Measurements from ENCODE around the gene SPRED3.

SPRED3 gene

DNA sequence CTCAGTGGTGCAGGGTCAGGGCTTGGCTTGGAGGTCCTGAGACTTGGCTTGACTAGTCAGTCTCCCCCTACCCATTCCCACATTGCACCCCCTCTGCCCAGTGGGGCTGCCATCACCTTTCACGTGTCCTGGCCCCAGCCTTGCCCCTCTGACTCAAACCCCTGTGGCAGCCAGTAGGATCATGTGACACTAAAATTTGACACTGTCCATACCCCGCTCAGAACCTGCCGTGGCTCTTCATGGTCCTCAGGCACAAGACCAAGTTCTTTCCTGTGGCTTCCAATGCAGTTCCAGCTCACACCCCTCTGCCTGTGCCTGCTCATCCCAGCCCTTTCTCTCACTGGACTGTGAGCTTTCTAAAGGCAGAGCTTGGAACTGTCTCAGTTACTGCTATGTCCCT, 11.9 kb upstream of the SPRED3 start:
- peak overlapping the region; percentile 93 for H3K4me2 ChIP-seq (ENCODE audit: insufficient read depth, low read length)
- H4K20me1 ChIP-seq (ENCODE audit: insufficient read depth, low read length): peaks cover 41% of the 10 kb centered on the region

DNA sequence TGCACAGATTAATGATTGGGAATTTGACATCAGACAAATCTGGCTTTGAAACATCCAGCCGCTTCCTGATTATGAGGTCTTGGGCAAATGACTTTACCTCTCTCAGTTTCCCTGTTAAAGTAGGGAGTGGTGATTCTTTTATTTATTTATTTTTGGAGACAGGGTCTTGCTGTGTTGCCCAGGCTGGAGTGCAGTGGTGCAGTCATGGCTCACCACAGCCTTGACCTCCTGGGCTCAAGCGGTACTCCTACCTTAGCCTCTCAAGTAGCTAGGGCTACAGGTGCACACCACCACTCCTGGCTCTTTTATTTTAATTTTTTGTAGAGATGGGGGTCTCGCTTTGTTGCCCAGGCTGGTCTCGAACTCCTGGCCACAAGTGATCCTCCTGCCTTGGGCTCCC, 11.4 kb upstream of the SPRED3 start:
- H3K9me3 ChIP-seq (ENCODE audit: insufficient read depth, low read length, severe bottlenecking): no peaks in the 10 kb centered on the region
- H3K9ac ChIP-seq (ENCODE audit: low read depth, low read length): 0 out of 2 replicates have a peak overlapping the region, but pooled peaks have one; percentile 91
- DNase-seq: no peak
- no peak overlapping the region for H2AFZ ChIP-seq (ENCODE audit: low read depth, low read length)
- TF ChIP-seq, protein P1, sequence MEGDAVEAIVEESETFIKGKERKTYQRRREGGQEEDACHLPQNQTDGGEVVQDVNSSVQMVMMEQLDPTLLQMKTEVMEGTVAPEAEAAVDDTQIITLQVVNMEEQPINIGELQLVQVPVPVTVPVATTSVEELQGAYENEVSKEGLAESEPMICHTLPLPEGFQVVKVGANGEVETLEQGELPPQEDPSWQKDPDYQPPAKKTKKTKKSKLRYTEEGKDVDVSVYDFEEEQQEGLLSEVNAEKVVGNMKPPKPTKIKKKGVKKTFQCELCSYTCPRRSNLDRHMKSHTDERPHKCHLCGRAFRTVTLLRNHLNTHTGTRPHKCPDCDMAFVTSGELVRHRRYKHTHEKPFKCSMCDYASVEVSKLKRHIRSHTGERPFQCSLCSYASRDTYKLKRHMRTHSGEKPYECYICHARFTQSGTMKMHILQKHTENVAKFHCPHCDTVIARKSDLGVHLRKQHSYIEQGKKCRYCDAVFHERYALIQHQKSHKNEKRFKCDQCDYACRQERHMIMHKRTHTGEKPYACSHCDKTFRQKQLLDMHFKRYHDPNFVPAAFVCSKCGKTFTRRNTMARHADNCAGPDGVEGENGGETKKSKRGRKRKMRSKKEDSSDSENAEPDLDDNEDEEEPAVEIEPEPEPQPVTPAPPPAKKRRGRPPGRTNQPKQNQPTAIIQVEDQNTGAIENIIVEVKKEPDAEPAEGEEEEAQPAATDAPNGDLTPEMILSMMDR (IDR thresholded peaks at IDR 0.05; ENCODE audit: borderline replicate concordance, extremely low read depth, low read length, poor library complexity, severe bottlenecking): no peak
- TF ChIP-seq EZH2 (IDR thresholded peaks at IDR 0.05; ENCODE audit: borderline replicate concordance, low read depth, low read length, severe bottlenecking): no peak
- H3K4me3 ChIP-seq (ENCODE audit: low read depth in 1 of 2, low read length in 2 of 2): 0 out of 4 replicates have a peak overlapping the region, but pooled peaks of 1 of the 2 experiments have one; percentile 91
- no peak for ATAC-seq (ENCODE audit: insufficient read depth, low read depth)
- 0 out of 2 replicates have a peak overlapping the region, but pooled peaks have one; percentile 37 for H3K27ac ChIP-seq (ENCODE audit: low read length)
- peaks cover 29% of the 10 kb centered on the region for H3K4me1 ChIP-seq (ENCODE audit: insufficient read depth, low read length)
- H3K4me2 ChIP-seq (ENCODE audit: insufficient read depth, low read length): peak overlapping the region; percentile 93; the same call in 1 of the 2 replicates
- peaks cover 44% of the 10 kb centered on the region for H4K20me1 ChIP-seq (ENCODE audit: insufficient read depth, low read length)
- H3K27me3 ChIP-seq (ENCODE audit: insufficient read depth, low read length, poor library complexity): no peaks in the 10 kb centered on the region
- H3K36me3 ChIP-seq (ENCODE audit: insufficient read depth, low read length): peaks cover 61% of the 10 kb centered on the region
- peaks cover 48% of the 10 kb centered on the region for H3K79me2 ChIP-seq (ENCODE audit: insufficient read depth, low read length)

More for the DNA sequence above, 11.9 kb upstream of the SPRED3 start:
- H3K27ac ChIP-seq (ENCODE audit: low read length): peak overlapping the region; percentile 37; the same call in 1 of the 2 replicates
- no peak for DNase-seq
- H3K4me3 ChIP-seq (ENCODE audit: low read depth in 1 of 2, low read length in 2 of 2): peak overlapping the region in 1 of 2 experiments; percentile 91; a peak in 2 of 4 replicates
- TF ChIP-seq, protein P1 (IDR thresholded peaks at IDR 0.05; ENCODE audit: borderline replicate concordance, extremely low read depth, low read length, poor library complexity, severe bottlenecking): no peak
- TF ChIP-seq EZH2 (IDR thresholded peaks at IDR 0.05; ENCODE audit: borderline replicate concordance, low read depth, low read length, severe bottlenecking): no peak
- H3K9ac ChIP-seq (ENCODE audit: low read depth, low read length): peak overlapping the region; percentile 91
- peaks cover 29% of the 10 kb centered on the region for H3K4me1 ChIP-seq (ENCODE audit: insufficient read depth, low read length)
- no peak overlapping the region for H2AFZ ChIP-seq (ENCODE audit: low read depth, low read length)
- peaks cover 57% of the 10 kb centered on the region for H3K36me3 ChIP-seq (ENCODE audit: insufficient read depth, low read length)
- peaks cover 48% of the 10 kb centered on the region for H3K79me2 ChIP-seq (ENCODE audit: insufficient read depth, low read length)
- no peaks in the 10 kb centered on the region for H3K27me3 ChIP-seq (ENCODE audit: insufficient read depth, low read length, poor library complexity)
- ATAC-seq (ENCODE audit: insufficient read depth, low read depth): no peak
- H3K9me3 ChIP-seq (ENCODE audit: insufficient read depth, low read length, severe bottlenecking): no peaks in the 10 kb centered on the region

DNA sequence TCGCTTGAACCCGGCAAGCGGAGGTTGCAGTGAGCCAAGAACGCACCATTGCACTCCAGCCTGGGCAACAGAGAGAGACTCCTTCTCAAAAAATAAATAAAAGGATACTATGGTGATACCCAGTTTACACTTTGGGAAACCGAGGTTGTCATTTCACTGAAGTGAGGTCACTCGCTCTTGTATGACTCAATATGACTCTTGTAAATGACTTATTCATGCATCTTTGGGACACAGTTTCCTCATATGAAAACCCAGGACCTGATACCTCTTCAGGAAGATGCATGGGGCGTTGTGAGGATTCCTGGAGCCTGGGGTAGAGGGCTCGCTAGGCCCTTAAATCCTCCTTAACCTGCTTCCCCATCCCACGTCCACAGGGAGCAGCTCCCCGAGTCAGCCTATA, 9.6 kb upstream of the SPRED3 start:
- TF ChIP-seq, protein P1 (IDR thresholded peaks at IDR 0.05; ENCODE audit: borderline replicate concordance, extremely low read depth, low read length, poor library complexity, severe bottlenecking): no peak
- TF ChIP-seq EZH2 (IDR thresholded peaks at IDR 0.05; ENCODE audit: borderline replicate concordance, low read depth, low read length, severe bottlenecking): no peak
- H3K36me3 ChIP-seq (ENCODE audit: insufficient read depth, low read length): peaks cover 77% of the 10 kb centered on the region
- H3K4me3 ChIP-seq (ENCODE audit: low read depth in 1 of 2, low read length in 2 of 2): no peak overlapping the region
- H3K4me2 ChIP-seq (ENCODE audit: insufficient read depth, low read length): no peak overlapping the region
- no peak overlapping the region for H2AFZ ChIP-seq (ENCODE audit: low read depth, low read length)
- no peak overlapping the region for H3K9ac ChIP-seq (ENCODE audit: low read depth, low read length)
- DNase-seq (no peak), ATAC-seq (ENCODE audit: insufficient read depth, low read depth) (no peak)
- H4K20me1 ChIP-seq (ENCODE audit: insufficient read depth, low read length): peaks cover 44% of the 10 kb centered on the region
- H3K79me2 ChIP-seq (ENCODE audit: insufficient read depth, low read length): peaks cover 48% of the 10 kb centered on the region
- peaks cover 27% of the 10 kb centered on the region for H3K4me1 ChIP-seq (ENCODE audit: insufficient read depth, low read length)
- H3K9me3 ChIP-seq (ENCODE audit: insufficient read depth, low read length, severe bottlenecking): no peaks in the 10 kb centered on the region
- H3K27ac ChIP-seq (ENCODE audit: low read length): no peak overlapping the region
- no peaks in the 10 kb centered on the region for H3K27me3 ChIP-seq (ENCODE audit: insufficient read depth, low read length, poor library complexity)

Data from DND-41 (cell line).